HepG2 (cell line): ENCODE data around the gene RAB11FIP5. TPM values are rescaled to one million over a fixed set of nuclear protein-coding genes. Genes with fewer than 3 reads are reported as not detected.

Experiments
- ADNP ChIP-seq: sonication (generic); formaldehyde crosslinking; IDR thresholded peaks from 2 replicates; pipeline ENCODE4 v1.4.0; 2020; ENCODE audit warnings: missing genetic modification reagents
- ARNT2 ChIP-seq: sonication (generic); formaldehyde crosslinking; IDR thresholded peaks from 2 replicates; pipeline ENCODE4 v1.8.0; 2022; ENCODE audit warnings: mild to moderate bottlenecking, low read depth, missing genetic modification reagents, moderate library complexity
- ATF7-NPFF ChIP-seq: sonication (generic); formaldehyde crosslinking; IDR thresholded peaks from 2 replicates; pipeline ENCODE4 v1.8.1; 2023; ENCODE audit warnings: mild to moderate bottlenecking, low read depth, missing genetic modification reagents, moderate library complexity
- CBFB ChIP-seq: sonication (generic); formaldehyde crosslinking; IDR thresholded peaks from 2 replicates; pipeline ENCODE4 v1.4.0; 2020; ENCODE audit warnings: missing genetic modification reagents
- CEBPG ChIP-seq: IDR thresholded peaks from 2 replicates; pipeline ENCODE4 v1.6.1; 2016
- FIP1L1 ChIP-seq: fragments of 200-400 bp; formaldehyde crosslinking; IDR thresholded peaks from 2 replicates; pipeline ENCODE4 v1.6.1; 2018; ENCODE audit warnings: low read depth, mild to moderate bottlenecking, low read length, moderate library complexity, borderline replicate concordance; ENCODE audit not compliant: insufficient read depth
- GATAD1 ChIP-seq: IDR thresholded peaks from 2 replicates; pipeline ENCODE4 v1.6.1; 2016; ENCODE audit warnings: missing genetic modification reagents, missing compliant biosample characterization
- GMEB2 ChIP-seq: IDR thresholded peaks from 2 replicates; pipeline ENCODE4 v1.6.1; 2016; ENCODE audit warnings: missing biosample characterization, missing genetic modification reagents, low read depth
- HMG20B ChIP-seq: conservative IDR thresholded peaks from 2 replicates; pipeline ENCODE4 v1.6.1; 2016; ENCODE audit warnings: missing genetic modification reagents, missing compliant biosample characterization
- HNRNPK ChIP-seq: fragments of 200-400 bp; formaldehyde crosslinking; IDR thresholded peaks from 2 replicates; pipeline ENCODE4 v1.6.1; 2018; ENCODE audit warnings: low read length, low read depth, moderate library complexity, mild to moderate bottlenecking; ENCODE audit not compliant: poor library complexity, severe bottlenecking
- REPIN1 ChIP-seq: sonication (generic); formaldehyde crosslinking; IDR thresholded peaks from 2 replicates; pipeline ENCODE4 v1.8.0; 2022; ENCODE audit warnings: missing genetic modification reagents, low read depth, mild to moderate bottlenecking, borderline replicate concordance
- RFXANK ChIP-seq: IDR thresholded peaks from 2 replicates; pipeline ENCODE4 v1.6.1; 2016
- RFXAP ChIP-seq: sonication (generic); formaldehyde crosslinking; IDR thresholded peaks from 2 replicates; pipeline ENCODE4 v1.4.0; 2020; ENCODE audit warnings: missing genetic modification reagents, borderline replicate concordance
- SKIL ChIP-seq: sonication (generic); formaldehyde crosslinking; IDR thresholded peaks from 2 replicates; pipeline ENCODE4 v1.8.0; 2022; ENCODE audit warnings: missing genetic modification reagents, mild to moderate bottlenecking, moderate library complexity, borderline replicate concordance
- SP140L ChIP-seq: sonication (generic); formaldehyde crosslinking; IDR thresholded peaks from 2 replicates; pipeline ENCODE4 v1.4.0; 2020; ENCODE audit warnings: missing genetic modification reagents, borderline replicate concordance
- SRSF4 ChIP-seq: fragments of 200-400 bp; formaldehyde crosslinking; IDR thresholded peaks from one replicate; pipeline ENCODE4 v1.6.1; 2018; ENCODE audit warnings: mild to moderate bottlenecking, low read depth, low read length, moderate library complexity; ENCODE audit not compliant: poor library complexity, severe bottlenecking
- THRA ChIP-seq: sonication (generic); formaldehyde crosslinking; IDR thresholded peaks from 2 replicates; pipeline ENCODE4 v1.4.0; 2020; ENCODE audit warnings: missing genetic modification reagents, borderline replicate concordance
- ZBTB2 ChIP-seq: sonication (generic); formaldehyde crosslinking; IDR thresholded peaks from 2 replicates; pipeline ENCODE4 v1.8.0; 2022; ENCODE audit warnings: low read depth, missing genetic modification reagents
- ZBTB37 ChIP-seq: sonication (generic); formaldehyde crosslinking; IDR thresholded peaks from 2 replicates; pipeline ENCODE4 v1.4.0; 2020; ENCODE audit warnings: mild to moderate bottlenecking, missing genetic modification reagents
- ZNF674 ChIP-seq: sonication (generic); formaldehyde crosslinking; IDR thresholded peaks from 2 replicates; pipeline ENCODE4 v1.5.0; 2020; ENCODE audit warnings: low read depth, mild to moderate bottlenecking, missing genetic modification reagents
- polyA plus RNA-seq, 8 experiments: library from polyadenylated mRNA; depleted of rRNA in 3 of 8; stranded (reverse) in 7 of 8; unstranded in 1 of 8; fragments of >200 nt; fragmentation: Illumina TruSeq in 4 of 8; extraction: Trizol in 4 of 8; gene quantifications; 2 replicates each; pipeline versions ENCODE4 v1.2.1 to v1.2.3, GENCODE V29; 2011 to 2016; ENCODE audit warnings: low read depth in 4 of 8, missing spikeins in 1 of 8, mixed read lengths in 1 of 8; ENCODE audit not compliant: insufficient read depth in 1 of 8
- total RNA-seq, 5 experiments: library from RNA; depleted of rRNA; stranded (reverse); fragments of >200 nt; fragmentation: Illumina TruSeq; extraction: Trizol; gene quantifications; 2 replicates each; pipeline ENCODE4 v1.2.3, GENCODE V29; 2016; ENCODE audit warnings: low read depth in 1 of 5

RAB11FIP5 gene
- total and polyA plus RNA-seq, 2 of the 13 experiments (the other 11 are each of a cell fraction or from before 2014, with no cell fraction given): 9.4 to 22.9 TPM

GRCh38 chr2:73112026-73112912 is 479 bp downstream of the RAB11FIP5 start (continued):
- no peak; the same call in 1 of the 2 replicates for TF ChIP-seq THRA (CRISPR knock-in tag)
- TF ChIP-seq GMEB2 (CRISPR knock-in tag): no peak
- peak; percentile 80; the same call in 1 of the 2 replicates for TF ChIP-seq RFXAP (CRISPR knock-in tag)
- no peak for TF ChIP-seq GATAD1 (CRISPR knock-in tag)
- TF ChIP-seq ATF7-NPFF (CRISPR knock-in tag): peak; percentile 86
- no peak for TF ChIP-seq HMG20B
- peak; percentile 88 for TF ChIP-seq REPIN1 (CRISPR knock-in tag)
- 0 out of 2 replicates have a peak, but pooled peaks have one; percentile 38 for TF ChIP-seq CBFB
- no peak for TF ChIP-seq SP140L (CRISPR knock-in tag)
- TF ChIP-seq ZBTB2: peak; percentile 74
- no peak for TF ChIP-seq RFXANK (CRISPR knock-in tag)
- peak; percentile 62 for TF ChIP-seq ARNT2
- no peak for TF ChIP-seq CEBPG
- no peak for TF ChIP-seq SRSF4
- no peak for TF ChIP-seq ADNP (CRISPR knock-in tag)
- TF ChIP-seq FIP1L1: no peak
- TF ChIP-seq ZBTB37: no peak
- TF ChIP-seq ZNF674 (CRISPR knock-in tag): no peak
- TF ChIP-seq HNRNPK: peak; percentile 40
- TF ChIP-seq SKIL (CRISPR knock-in tag): no peak; the same call in 1 of the 2 replicates
